Activated CD8-positive, alpha-beta memory T cell treated with anti-CD3 and anti-CD28 coated beads, Interleukin-2, amount 50 U/mL, for 1 hour (primary cell): Measurements from ENCODE around the gene TRABD2B.

ENCODE experiments used
- DNase-seq: peaks from one replicate; pipeline ENCODE4 v3.0.0-alpha.2; 2020; ENCODE audit errors: extremely low read depth

TRABD2B gene

GRCh38 chr1:47803815-47804501 is 193.2 kb downstream of the TRABD2B start:
- DNase-seq: no peak

DNA sequence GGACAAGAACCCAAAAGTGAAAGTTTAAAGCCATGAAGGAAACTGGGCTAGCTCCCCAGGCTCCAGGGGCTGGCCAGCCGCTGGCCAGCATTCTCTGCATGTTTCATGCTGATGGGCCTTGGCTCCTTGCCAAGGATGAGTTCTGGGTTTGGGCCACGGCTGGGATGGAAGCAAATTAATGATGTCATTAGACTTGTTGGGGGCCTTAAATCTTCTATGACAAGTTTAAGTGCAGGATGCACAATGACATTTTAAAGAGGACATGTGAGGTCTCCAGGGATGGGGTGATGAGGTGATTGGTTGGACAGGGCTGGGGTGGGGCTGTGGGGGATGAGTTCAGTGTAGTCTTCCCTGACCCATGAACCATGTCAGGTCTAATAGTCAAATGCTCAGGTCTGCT is 199.6 kb downstream of the TRABD2B start:
- DNase-seq: no peak

DNA sequence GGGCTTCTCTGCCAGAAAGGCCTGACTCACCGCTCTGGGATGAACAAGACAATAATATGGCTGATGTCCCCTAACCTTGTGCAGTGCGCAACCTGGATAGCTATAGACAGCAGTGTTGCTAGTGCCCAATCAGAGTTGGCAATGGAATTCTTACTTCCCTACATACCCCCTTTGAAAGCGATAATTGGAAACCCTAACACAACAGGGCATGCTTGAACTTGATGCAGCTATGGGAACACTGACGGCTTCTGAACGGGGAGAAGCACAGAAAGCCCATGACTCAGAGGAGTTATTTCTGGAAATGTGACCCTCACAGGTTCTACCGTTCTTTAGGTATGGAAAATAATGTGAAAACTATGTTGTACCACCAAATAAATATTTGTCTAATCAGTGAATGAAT is 200.6 kb downstream of the TRABD2B start:
- DNase-seq: no peak

DNA sequence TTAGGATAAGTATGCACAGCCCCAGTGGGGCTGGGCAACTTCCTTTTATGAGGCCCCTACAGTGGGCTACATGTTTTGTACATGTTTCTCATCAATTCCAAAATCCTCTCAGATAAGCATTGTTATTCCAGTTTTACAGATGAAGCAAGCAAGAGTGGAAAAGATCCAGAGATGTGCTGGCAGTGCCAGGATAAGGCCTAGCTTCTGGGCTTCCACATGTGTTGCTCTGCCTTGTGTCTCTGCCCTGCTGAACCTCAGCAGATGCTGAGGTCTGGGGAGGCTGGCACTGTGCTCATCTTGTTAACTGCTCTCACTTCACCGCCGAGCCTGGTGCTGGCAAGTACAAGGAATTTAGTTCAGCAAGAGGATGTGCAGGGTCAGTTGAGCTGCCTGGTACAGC is 202.1 kb downstream of the TRABD2B start:
- no peak for DNase-seq

GRCh38 chr1:47794530-47794929 is 202.7 kb downstream of the TRABD2B start:
- no peak for DNase-seq

DNA sequence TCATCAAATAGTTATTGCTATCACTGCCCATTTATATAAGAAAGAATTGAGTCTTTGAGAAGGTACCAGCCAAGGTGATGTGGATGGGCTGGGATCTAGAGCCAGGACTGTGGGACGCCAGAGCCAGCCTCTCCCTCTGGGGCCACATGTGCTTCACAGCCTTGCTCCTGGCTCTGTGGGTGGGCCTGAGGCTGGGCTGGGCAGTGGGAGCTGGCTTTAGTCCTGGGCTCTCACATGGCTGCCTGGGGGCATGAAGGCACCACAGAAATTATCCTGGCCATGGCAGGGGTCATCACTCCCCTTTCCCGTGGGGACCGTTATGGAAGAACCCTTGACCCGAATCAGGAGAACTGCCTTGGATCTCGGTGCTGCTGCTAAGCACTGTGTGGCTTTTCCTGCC is 203.1 kb downstream of the TRABD2B start:
- DNase-seq: no peak

- no peak for DNase-seq
Measured at GRCh38 chr1:47793563-47793962, 203.6 kb downstream of the TRABD2B start.

GRCh38 chr1:47792779-47793178 is 204.4 kb downstream of the TRABD2B start:
- DNase-seq: no peak

DNA sequence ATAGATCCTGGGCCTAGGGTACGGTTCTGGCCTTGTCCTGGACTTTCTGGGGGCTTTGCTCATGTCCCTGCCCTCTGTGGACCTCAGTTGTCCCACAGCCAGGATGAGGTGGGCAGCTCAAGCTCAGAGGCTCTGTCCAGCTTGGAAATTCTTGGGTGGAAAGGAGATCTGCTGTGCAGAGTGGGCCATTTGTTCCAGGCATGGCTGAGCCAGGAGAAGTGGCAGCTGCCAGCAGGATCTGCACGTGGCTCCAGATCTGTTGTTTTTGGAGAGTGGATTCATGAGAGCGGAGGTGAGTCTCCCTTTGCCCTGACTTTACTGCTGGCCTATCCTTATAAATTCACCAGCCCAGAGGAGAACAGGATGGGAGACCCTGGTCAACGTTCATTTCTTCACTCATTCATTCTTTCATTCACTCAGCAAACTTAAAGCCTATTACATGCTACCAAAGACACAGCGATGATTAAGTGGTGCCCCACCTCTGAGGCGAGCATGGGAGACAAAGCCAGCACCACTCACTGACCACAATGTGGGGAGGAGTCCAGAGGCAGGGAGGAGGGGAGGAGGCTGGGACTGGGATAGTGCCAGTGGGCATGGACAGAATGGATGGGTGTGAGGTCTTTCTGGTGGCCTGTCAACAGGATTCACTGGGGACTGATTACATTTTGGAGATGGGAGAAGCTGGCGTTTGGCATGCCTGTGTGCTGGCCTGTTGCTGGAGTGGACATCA is 205.1 kb downstream of the TRABD2B start:
- DNase-seq: no peak

DNA sequence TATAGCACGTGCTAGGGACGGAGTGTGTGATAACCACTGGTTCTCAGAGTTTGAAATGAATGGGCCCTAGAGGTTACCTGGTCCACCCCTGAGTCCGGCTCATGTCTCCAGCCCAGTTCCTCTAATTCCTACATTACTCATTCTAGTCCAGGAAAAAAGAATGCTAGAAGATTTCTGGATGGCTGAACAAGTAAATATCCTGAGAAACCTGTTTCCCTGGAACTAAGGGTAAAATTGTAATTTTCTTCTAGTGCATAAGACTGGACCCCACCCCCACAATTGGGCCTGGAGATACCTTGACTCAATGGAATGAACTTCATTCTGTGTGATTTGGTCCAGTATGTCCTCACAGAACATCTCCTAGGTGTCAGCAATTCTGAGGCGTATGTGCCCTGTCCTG is 208.4 kb downstream of the TRABD2B start:
- DNase-seq: no peak

DNA sequence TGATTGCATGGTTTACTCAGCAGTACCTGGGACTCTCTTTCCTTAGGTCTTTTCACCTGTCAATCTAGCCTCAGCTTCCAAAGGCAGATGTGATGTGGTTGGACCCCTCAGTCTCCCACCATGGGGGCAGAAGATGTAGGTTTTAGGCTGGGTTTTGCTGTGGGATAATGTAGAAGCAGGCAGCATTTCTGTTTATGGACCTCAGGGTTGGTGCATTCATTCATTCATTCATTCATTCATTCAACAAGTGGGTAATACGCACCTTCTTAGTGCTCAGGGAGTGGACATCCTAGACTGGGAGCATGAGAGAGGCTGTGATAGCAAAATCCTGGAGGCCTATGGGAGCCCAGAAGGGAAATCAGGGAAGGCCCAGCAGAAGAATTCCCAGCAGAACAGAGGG is 209.6 kb downstream of the TRABD2B start:
- no peak for DNase-seq

GRCh38 chr1:47786316-47786715 is 210.9 kb downstream of the TRABD2B start:
- DNase-seq: no peak

DNA sequence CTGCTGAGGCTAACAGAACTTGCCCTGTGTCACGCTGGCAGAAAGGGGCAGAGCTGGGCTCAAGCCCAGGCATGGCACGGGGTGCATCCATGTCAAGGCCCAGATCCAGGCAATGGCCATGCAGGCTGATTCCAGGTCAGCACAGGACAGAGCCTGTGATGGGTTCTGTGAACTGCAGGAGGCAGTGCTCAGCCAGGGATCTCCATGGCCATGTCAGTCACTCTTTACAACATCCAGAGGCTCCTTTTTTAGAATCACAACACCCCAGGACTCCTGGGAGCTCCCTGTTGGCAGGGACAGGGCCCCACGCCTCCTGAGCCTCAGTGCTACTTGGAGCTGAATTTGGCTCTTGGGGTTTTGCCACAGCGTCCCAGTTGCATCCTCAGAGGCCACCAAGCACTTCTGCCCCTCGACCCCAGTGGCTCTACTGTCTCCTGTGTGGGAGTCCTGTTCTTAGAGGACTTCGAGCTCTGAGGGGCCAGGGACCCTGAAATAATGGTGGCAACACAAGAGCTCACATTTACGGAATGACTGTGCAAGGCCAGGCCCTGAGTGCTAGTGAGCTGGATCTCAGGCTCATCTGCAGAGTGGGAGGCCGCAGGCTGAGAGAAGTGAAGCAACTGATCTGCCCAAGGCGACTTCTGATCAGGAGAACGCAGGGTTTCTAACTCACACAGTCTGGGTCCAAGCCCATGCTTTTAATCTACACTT is 211.5 kb downstream of the TRABD2B start:
- DNase-seq: no peak

DNA sequence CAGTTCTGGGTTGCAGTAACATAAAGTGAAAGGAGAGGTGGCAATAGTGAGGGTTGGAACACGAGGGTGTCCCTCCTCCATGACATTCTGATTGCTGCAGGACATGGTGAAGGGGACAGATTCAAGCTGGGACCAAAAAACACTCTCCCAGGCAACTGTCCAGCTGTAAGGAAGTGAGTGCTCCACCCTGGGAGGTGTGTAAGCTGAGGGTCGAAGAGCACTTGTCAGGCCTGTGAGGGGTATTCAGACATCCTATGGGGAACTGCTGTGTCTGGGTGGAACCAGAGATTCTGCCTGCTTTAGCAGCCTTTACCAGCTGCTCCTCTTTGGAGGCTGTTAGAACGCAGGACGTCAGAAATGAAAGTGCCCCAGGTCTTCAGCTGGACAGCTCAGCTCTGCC is 212.1 kb downstream of the TRABD2B start:
- DNase-seq: no peak

DNA sequence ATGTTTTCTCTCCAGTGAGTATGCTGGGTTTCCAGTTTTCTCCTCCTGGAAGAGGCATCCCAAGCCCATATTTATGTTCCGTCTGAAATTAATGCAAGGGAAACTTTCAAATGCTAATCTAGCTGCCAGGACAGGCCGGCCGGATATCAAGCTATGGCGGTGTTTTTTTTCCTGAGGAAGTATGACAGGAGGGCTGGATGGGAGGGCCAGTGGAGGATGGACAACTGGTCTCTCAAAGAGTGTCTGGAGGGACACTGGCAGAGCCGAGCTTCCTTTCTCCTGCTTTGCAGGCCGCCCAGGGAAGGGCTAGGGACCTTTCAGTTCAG is 212.7 kb downstream of the TRABD2B start:
- no peak for DNase-seq

GRCh38 chr1:47783638-47784496 is 213.3 kb downstream of the TRABD2B start:
- no peak for DNase-seq

DNA sequence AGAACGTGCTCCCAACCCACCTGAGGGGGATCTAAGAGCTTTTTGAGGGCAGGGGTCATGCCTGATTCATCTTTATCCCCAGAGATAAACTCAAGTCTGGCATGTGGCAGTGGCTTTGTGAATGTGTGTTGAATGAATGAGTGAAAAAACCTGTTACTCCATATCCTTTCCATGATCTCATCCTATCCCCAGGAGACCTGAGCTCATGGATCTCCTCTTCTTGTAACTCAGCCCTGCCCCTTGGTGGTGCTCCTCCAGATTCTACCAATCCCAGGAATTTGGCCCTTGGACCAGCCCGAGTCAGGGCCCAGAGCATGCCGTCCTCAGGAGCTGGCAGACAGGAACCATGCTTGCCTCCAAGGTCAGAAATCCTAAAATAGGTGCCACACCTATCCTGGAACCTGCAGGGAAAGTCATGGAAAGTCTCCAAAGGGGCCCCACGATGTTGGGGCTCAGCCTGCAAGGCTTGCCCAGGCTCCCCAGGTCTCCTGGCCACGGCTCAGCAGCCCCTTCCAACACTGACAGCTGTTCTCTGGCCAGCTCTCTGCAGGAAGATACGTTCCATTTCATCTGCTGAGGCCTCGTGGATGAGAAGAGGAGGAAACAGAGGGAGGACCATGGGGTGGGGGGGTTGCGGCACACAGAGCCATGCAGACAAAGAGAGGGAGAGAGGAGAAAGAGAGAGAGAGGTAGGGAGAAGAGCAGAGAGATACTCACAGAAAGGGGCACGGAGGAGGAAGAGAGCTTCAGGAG is 214.6 kb downstream of the TRABD2B start:
- no peak for DNase-seq

GRCh38 chr1:47781171-47781959 is 215.8 kb downstream of the TRABD2B start:
- DNase-seq: no peak

- DNase-seq: no peak
Measured at GRCh38 chr1:47780469-47780995, 216.7 kb downstream of the TRABD2B start.

DNA sequence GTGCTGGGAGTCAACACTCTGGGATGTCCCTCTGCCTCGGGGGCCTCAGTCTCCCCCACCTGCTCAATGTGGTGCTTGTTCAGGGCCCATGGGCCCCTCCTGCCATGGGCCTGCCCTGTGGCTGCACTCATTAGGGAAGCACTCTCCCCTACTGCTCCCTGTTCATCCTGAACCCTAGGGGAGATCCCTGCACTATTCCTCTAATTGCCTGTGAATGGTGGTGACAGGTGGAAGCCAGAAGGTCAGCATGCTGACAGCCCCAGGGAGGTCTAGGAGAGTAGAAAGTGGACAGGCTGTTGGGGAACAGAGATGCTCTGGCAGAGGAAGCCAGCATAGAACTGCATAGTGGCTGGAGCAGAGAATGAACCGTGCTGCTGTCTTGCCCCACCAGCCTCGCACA is 217.6 kb downstream of the TRABD2B start:
- DNase-seq: no peak
